IMR-90 (cell line): ENCODE results near the gene SLC36A2. TPM values are rescaled to one million over a fixed set of nuclear protein-coding genes. Genes with fewer than 3 reads are reported as not detected.

ENCODE experiments used
- ATAC-seq: fragments of 200-7000 bp; cut with Tn5 transposase; 2 replicates; pipeline ENCODE4 v1.9.1; 2020; ENCODE audit warnings: low read depth, mild to moderate bottlenecking, moderate library complexity
- BruUV-seq: library from RNA; stranded (reverse); fragments of 400-500 nt; replicated peaks from 2 replicates; lab custom pipeline; 2021; lab: Mats Ljungman, UMichigan
- CTCF ChIA-PET: fragments of 300-600 bp; formaldehyde crosslinking; extraction: SDS; loops from one replicate; lab custom pipeline; 2021; ENCODE audit warnings: antibody characterized with exemption; lab: Yijun Ruan, JAX
- POLR2A ChIA-PET: fragments of 300-600 bp; sonication (Branson Sonifier 250); formaldehyde crosslinking; loops from one replicate; lab custom pipeline; 2022; ENCODE audit warnings: antibody characterized with exemption; ENCODE audit not compliant: unreplicated experiment; lab: Charles Lee
- DNase-seq: peaks from one replicate; pipeline ENCODE4 v3.0.0; 2013
- H2AFZ ChIP-seq: replicated peaks from 2 replicates; pipeline ENCODE3; 2013; ENCODE audit warnings: low read length, mild to moderate bottlenecking; ENCODE audit not compliant: poor library complexity
- H2AK5ac ChIP-seq: 2 replicates; pipeline ENCODE4 v1.6.1; 2013; ENCODE audit warnings: low read depth, low read length, inconsistent platforms
- H2AK9ac ChIP-seq: replicated peaks from 2 replicates; pipeline ENCODE3; 2013; ENCODE audit warnings: mild to moderate bottlenecking, low read depth, low read length, moderate library complexity; ENCODE audit not compliant: poor library complexity
- H2BK120ac ChIP-seq: 2 replicates; pipeline ENCODE4 v1.6.1; 2013; ENCODE audit warnings: low read depth, low read length, inconsistent platforms
- H2BK15ac ChIP-seq: 3 replicates; pipeline ENCODE4 v1.6.1; 2013; ENCODE audit warnings: low read depth, low read length, inconsistent platforms
- H2BK20ac ChIP-seq: 2 replicates; pipeline ENCODE4 v1.6.1; 2013; ENCODE audit warnings: low read depth, mild to moderate bottlenecking, inconsistent platforms, low read length, moderate library complexity
- H2BK5ac ChIP-seq: 2 replicates; pipeline ENCODE4 v1.6.1; 2013; ENCODE audit warnings: mild to moderate bottlenecking, low read depth, low read length, inconsistent platforms; ENCODE audit not compliant: poor library complexity, severe bottlenecking
- H3K14ac ChIP-seq: replicated peaks from 2 replicates; pipeline ENCODE4 v1.6.1; 2013; ENCODE audit warnings: low read depth, low read length, inconsistent platforms
- H3K18ac ChIP-seq: 2 replicates; pipeline ENCODE4 v1.6.1; 2013; ENCODE audit warnings: low read depth, low read length, control low read depth
- H3K23ac ChIP-seq: 2 replicates; pipeline ENCODE4 v1.6.1; 2013; ENCODE audit warnings: low read depth, low read length, inconsistent platforms
- H3K27ac ChIP-seq: 2 replicates; pipeline ENCODE4 v1.5.1; 2013; ENCODE audit warnings: mild to moderate bottlenecking, control low read depth, low read length; ENCODE audit not compliant: insufficient read depth
- H3K27me3 ChIP-seq: 2 replicates; pipeline ENCODE4 v1.6.1; 2013; ENCODE audit warnings: low read length; ENCODE audit not compliant: control insufficient read depth, insufficient read depth
- H3K36me3 ChIP-seq: 2 replicates; pipeline ENCODE4 v1.6.1; 2013; ENCODE audit warnings: low read length, mixed read lengths; ENCODE audit not compliant: control insufficient read depth, insufficient read depth
- H3K4ac ChIP-seq: 2 replicates; pipeline ENCODE4 v1.6.1; 2013; ENCODE audit warnings: low read depth, low read length, inconsistent platforms
- H3K4me1 ChIP-seq: 2 replicates; pipeline ENCODE4 v1.6.1; 2013; ENCODE audit warnings: low read length, mixed read lengths; ENCODE audit not compliant: control insufficient read depth, insufficient read depth
- H3K4me2 ChIP-seq: 2 replicates; pipeline ENCODE4 v1.6.1; 2013; ENCODE audit warnings: low read depth, mild to moderate bottlenecking, control low read depth, low read length, moderate library complexity
- H3K4me3 ChIP-seq: 2 replicates; pipeline ENCODE4 v1.5.1; 2013; ENCODE audit warnings: low read depth, mild to moderate bottlenecking, control low read depth, low read length, moderate library complexity; ENCODE audit not compliant: insufficient read depth
- H3K56ac ChIP-seq: 2 replicates; pipeline ENCODE4 v1.6.1; 2013; ENCODE audit warnings: low read length, inconsistent platforms; ENCODE audit not compliant: insufficient read depth; ENCODE audit errors: extremely low read depth
- H3K79me1 ChIP-seq, 2 experiments: 2 replicates each; pipeline ENCODE4 v1.6.1; 2013; ENCODE audit warnings: low read length in 2 of 2, inconsistent platforms in 1 of 2, low read depth in 1 of 2
- H3K9ac ChIP-seq: 2 replicates; pipeline ENCODE4 v1.6.1; 2013; ENCODE audit warnings: low read depth, low read length, control low read depth
- H3K9me1 ChIP-seq: 2 replicates; pipeline ENCODE4 v1.6.1; 2013; ENCODE audit warnings: low read length, inconsistent platforms; ENCODE audit not compliant: insufficient read depth
- H3K9me3 ChIP-seq: 2 replicates; pipeline ENCODE4 v1.6.1; 2013; ENCODE audit warnings: low read length; ENCODE audit not compliant: control insufficient read depth, insufficient read depth
- H4K20me1 ChIP-seq: 2 replicates; pipeline ENCODE4 v1.6.1; 2013; ENCODE audit warnings: low read length, inconsistent platforms; ENCODE audit not compliant: insufficient read depth
- H4K5ac ChIP-seq: 2 replicates; pipeline ENCODE4 v1.6.1; 2013; ENCODE audit warnings: mild to moderate bottlenecking, low read depth, low read length, control low read depth
- H4K8ac ChIP-seq, 2 experiments: 2 replicates each; pipeline ENCODE4 v1.6.1; 2013; ENCODE audit warnings: low read depth in 2 of 2, low read length in 2 of 2, control low read depth in 1 of 2, inconsistent platforms in 1 of 2
- H4K91ac ChIP-seq: 2 replicates; pipeline ENCODE4 v1.6.1; 2013; ENCODE audit warnings: low read depth, low read length, inconsistent platforms; ENCODE audit not compliant: insufficient read depth
- BHLHE40 ChIP-seq: fragments of 150-350 bp; IDR thresholded peaks from 2 replicates; pipeline ENCODE4 v1.6.1; 2016; ENCODE audit warnings: mild to moderate bottlenecking, low read depth, low read length
- CEBPB ChIP-seq: IDR thresholded peaks from 2 replicates; pipeline ENCODE4 v1.6.1; 2012; ENCODE audit warnings: low read depth, low read length, improper control_type of control experiment
- FOS ChIP-seq: fragments of 150-350 bp; IDR thresholded peaks from 2 replicates; pipeline ENCODE4 v1.6.1; 2016; ENCODE audit warnings: low read depth, low read length
- MAFK ChIP-seq: IDR thresholded peaks from 2 replicates; pipeline ENCODE4 v1.6.1; 2012; ENCODE audit warnings: low read depth, low read length, improper control_type of control experiment
- MAZ ChIP-seq: IDR thresholded peaks from 2 replicates; pipeline ENCODE4 v1.6.1; 2012; ENCODE audit warnings: low read depth, mild to moderate bottlenecking, low read length, improper control_type of control experiment, moderate library complexity, borderline replicate concordance
- MXI1 ChIP-seq: IDR thresholded peaks from 2 replicates; pipeline ENCODE4 v1.6.1; 2012; ENCODE audit warnings: low read depth, mild to moderate bottlenecking, low read length, moderate library complexity, borderline replicate concordance
- NFE2L2 ChIP-seq: fragments of 150-350 bp; IDR thresholded peaks from 2 replicates; pipeline ENCODE4 v1.6.1; 2016; ENCODE audit warnings: low read depth, mild to moderate bottlenecking, low read length
- RAD21 ChIP-seq: IDR thresholded peaks from 2 replicates; pipeline ENCODE4 v1.6.1; 2012; ENCODE audit warnings: low read length, improper control_type of control experiment
- RFX5 ChIP-seq: IDR thresholded peaks from 2 replicates; pipeline ENCODE4 v1.8.0; 2012; ENCODE audit warnings: low read depth, mild to moderate bottlenecking, low read length, moderate library complexity
- WGBS, 2 experiments: methylation state at CpG; one replicate each; pipeline versions ENCODE4 v1.1.5 to v1.1.7; 2013; ENCODE audit warnings: missing lambda C conversion rate in 2 of 2; ENCODE audit not compliant: insufficient read length in 1 of 2; ENCODE audit errors: extremely low coverage in 2 of 2; 5-methylcytosine and 5-hydroxymethylcytosine counted together
- dilution Hi-C: fragments of 300-500 bp; cut with HindIII; formaldehyde crosslinking; loops from one replicate; pipeline ENCODE4 v1.14.3; 2018; ENCODE audit warnings: low sequenced_read_pairs; ENCODE audit not compliant: unreplicated experiment
- in situ Hi-C: fragments of 300-500 bp; cut with MboI; formaldehyde crosslinking; loops from 3 replicates; pipeline ENCODE4 v1.14.3; 2019; ENCODE audit warnings: low sequenced_read_pairs, inconsistent platforms, mixed read lengths
- intact Hi-C: fragments of 100-400 bp; cut with micrococcal nuclease; formaldehyde crosslinking; loops from 2 replicates; pipeline ENCODE4 v1.10.0; 2022
- polyA plus RNA-seq, 3 experiments: library from polyadenylated mRNA; depleted of rRNA; stranded (reverse); fragments of >200 nt; gene quantifications; 2 replicates each; pipeline ENCODE4 v1.2.3, GENCODE V29; 2012; ENCODE audit warnings: low replicate concordance in 1 of 3
- total RNA-seq: library from RNA; depleted of rRNA; stranded (reverse); fragments of >200 nt; gene quantifications from 2 replicates; pipeline ENCODE4 v1.2.3, GENCODE V29; 2012
- TF ChIP-seq, protein P1 (sequence below): conservative IDR thresholded peaks from 2 replicates; pipeline ENCODE4 v1.5.1; 2012; ENCODE audit warnings: mild to moderate bottlenecking, low read depth, low read length, improper control_type of control experiment
- TF ChIP-seq, protein P2 (sequence below): fragments of 150-350 bp; IDR thresholded peaks from 2 replicates; pipeline ENCODE4 v1.6.1; 2017; ENCODE audit warnings: mild to moderate bottlenecking, antibody characterized with exemption, low read length, low read depth

Gene SLC36A2
- total and polyA plus RNA-seq, 2 of the 4 experiments (the other 2 are of a cell fraction), result not detected

DNA sequence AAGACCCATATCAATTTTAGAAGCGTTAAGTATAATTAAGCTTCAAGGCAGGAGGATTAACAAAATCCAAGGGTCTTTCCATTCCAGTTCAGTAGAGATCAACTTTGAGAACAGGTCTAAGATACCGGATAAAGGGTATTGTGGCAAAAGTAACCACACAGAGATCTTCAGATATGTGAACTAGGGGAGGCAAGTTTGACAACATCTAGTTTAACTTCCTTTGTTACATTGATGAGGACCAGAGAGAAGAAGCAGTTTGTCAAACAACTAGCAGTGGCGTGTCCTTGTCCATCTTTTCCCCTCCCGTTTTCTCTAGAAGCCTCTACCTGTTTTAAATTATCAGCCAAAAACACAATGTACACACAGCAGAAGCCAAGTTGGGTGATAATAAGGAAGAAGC is 8.6 kb downstream of the SLC36A2 start:
- in situ Hi-C loops, result no loop called here
- no CpG with 5 or more reads among the region's 4 CpGs for WGBS, 2 experiments
- Histone ChIP-seq H3K4ac (no peak overlapping the region), H3K18ac (no peak overlapping the region), H3K27ac (no peak overlapping the region), H3K9me3 (no peaks in the 10 kb centered on the region), H3K23ac (no peak overlapping the region), H3K14ac (no peak overlapping the region), H3K4me3 (no peak overlapping the region), H4K20me1 (no peaks in the 10 kb centered on the region), H2BK120ac (no peak overlapping the region), H2BK15ac (no peak overlapping the region), H2AK9ac (no peak overlapping the region), H3K79me1 (no peaks in the 10 kb centered on the region), H3K56ac (no peak overlapping the region), H4K5ac (no peak overlapping the region), H2AK5ac (no peak overlapping the region), H4K91ac (no peak overlapping the region), H3K27me3 (peaks cover 4% of the 10 kb centered on the region), H3K9me1 (no peaks in the 10 kb centered on the region), H3K9ac (no peak overlapping the region), H2BK20ac (no peak overlapping the region), H4K8ac (no peak overlapping the region), H3K4me1 (no peaks in the 10 kb centered on the region), H3K4me2 (no peak overlapping the region), H2AFZ (no peak overlapping the region), H2BK5ac (no peak overlapping the region), H3K36me3 (no peaks in the 10 kb centered on the region)
- ChIA-PET POLR2A (no interaction called here), CTCF (no interaction called here)
- DNase-seq (no peak), ATAC-seq (no peak)
- dilution Hi-C loops, result no loop called here
- BruUV-seq, result no TSS peak
- TF ChIP-seq FOS, result no peak
- no peak for TF ChIP-seq MXI1
- no peak for TF ChIP-seq MAZ
- TF ChIP-seq, protein P1, sequence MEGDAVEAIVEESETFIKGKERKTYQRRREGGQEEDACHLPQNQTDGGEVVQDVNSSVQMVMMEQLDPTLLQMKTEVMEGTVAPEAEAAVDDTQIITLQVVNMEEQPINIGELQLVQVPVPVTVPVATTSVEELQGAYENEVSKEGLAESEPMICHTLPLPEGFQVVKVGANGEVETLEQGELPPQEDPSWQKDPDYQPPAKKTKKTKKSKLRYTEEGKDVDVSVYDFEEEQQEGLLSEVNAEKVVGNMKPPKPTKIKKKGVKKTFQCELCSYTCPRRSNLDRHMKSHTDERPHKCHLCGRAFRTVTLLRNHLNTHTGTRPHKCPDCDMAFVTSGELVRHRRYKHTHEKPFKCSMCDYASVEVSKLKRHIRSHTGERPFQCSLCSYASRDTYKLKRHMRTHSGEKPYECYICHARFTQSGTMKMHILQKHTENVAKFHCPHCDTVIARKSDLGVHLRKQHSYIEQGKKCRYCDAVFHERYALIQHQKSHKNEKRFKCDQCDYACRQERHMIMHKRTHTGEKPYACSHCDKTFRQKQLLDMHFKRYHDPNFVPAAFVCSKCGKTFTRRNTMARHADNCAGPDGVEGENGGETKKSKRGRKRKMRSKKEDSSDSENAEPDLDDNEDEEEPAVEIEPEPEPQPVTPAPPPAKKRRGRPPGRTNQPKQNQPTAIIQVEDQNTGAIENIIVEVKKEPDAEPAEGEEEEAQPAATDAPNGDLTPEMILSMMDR, result no peak
- no peak for TF ChIP-seq NFE2L2
- TF ChIP-seq, protein P2, sequence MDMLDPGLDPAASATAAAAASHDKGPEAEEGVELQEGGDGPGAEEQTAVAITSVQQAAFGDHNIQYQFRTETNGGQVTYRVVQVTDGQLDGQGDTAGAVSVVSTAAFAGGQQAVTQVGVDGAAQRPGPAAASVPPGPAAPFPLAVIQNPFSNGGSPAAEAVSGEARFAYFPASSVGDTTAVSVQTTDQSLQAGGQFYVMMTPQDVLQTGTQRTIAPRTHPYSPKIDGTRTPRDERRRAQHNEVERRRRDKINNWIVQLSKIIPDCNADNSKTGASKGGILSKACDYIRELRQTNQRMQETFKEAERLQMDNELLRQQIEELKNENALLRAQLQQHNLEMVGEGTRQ, result no peak
- no peak for TF ChIP-seq CEBPB
- TF ChIP-seq BHLHE40, result no peak
- no peak for TF ChIP-seq RFX5
- TF ChIP-seq RAD21, result no peak
- no peak for TF ChIP-seq MAFK
- intact Hi-C loops, result no loop called here
